ENCODE measurements around the gene OR2V1. TPM values are rescaled to one million over a fixed set of nuclear protein-coding genes. Genes with fewer than 3 reads are reported as not detected.

OR2V1 gene
- total RNA-seq, 4 donors from 2014 or later, result not detected

DNA sequence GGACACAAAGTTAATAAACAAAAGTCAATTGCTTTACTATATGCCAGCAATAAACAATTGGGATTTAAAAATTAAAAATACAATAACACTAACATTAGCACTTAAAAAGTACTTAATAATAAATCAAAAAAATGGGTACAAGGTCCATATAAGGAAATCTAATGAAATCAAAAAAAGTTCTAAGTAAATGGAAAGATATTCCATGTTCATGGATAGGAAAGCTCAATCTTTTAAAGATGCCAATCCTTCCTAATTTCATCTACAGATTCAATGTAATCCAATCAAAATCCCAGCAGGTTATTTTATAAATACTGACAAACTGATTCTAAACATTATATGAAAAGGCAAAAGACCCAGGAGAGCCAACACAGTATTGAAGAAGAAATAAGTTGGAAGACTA, 49.0 kb downstream of the OR2V1 start:
- no peak for DNase-seq
- Histone ChIP-seq H3K4me1 (no peaks in the 10 kb centered on the region), H3K36me3 (no peaks in the 10 kb centered on the region), H3K27ac (no peak overlapping the region), H3K27me3 (no peaks in the 10 kb centered on the region), H3K9me3 (no peaks in the 10 kb centered on the region), H3K4me3 (no peak overlapping the region)
- intact Hi-C loops (cut with DNase I; ENCODE audit: low total_unique reads), result no loop called here
- TF ChIP-seq POLR2A (IDR thresholded peaks at IDR 0.05) (no peak), CTCF (IDR thresholded peaks at IDR 0.05) (no peak)

GRCh38 chr5:181076920-181077319, 54.0 kb downstream of the OR2V1 start:
- H3K4me1 ChIP-seq, result no peaks in the 10 kb centered on the region
- no peaks in the 10 kb centered on the region for H3K36me3 ChIP-seq
- no peaks in the 10 kb centered on the region for H3K9me3 ChIP-seq
- H3K27me3 ChIP-seq, result peaks cover 0 to 4% of the 10 kb centered on the region in 2 donors
- TF ChIP-seq POLR2A (IDR thresholded peaks at IDR 0.05) (no peak), CTCF (IDR thresholded peaks at IDR 0.05) (no peak)
- intact Hi-C loops (cut with DNase I; ENCODE audit: low total_unique reads), result no loop called here
- H3K4me3 ChIP-seq, result no peak overlapping the region
- H3K27ac ChIP-seq, result no peak overlapping the region
- DNase-seq, result no peak

Other genes starting within 250 kb of the OR2V1 start
- 1 to 10 TPM in 1 of 4 donors, not detected in 3; 2.9 TPM for gene BTNL8, start 232.0 kb downstream of the OR2V1 start, total RNA-seq
- not detected for gene BTNL3, start 142.3 kb downstream of the OR2V1 start, total RNA-seq
- gene BTNL9, start 90.9 kb downstream of the OR2V1 start, total RNA-seq, result 10 to 100 TPM in 3 of 4 donors, 1 to 10 TPM in 1; 9.0 to 36.9 (median 18.9) TPM
- not detected for gene OR2V2, start 16.4 kb upstream of the OR2V1 start, total RNA-seq
- gene TRIM7, start 74.0 kb upstream of the OR2V1 start, total RNA-seq, result 1 to 10 TPM; 1.2 to 7.7 (median 1.6) TPM
- gene TRIM41, start 92.1 kb upstream of the OR2V1 start, total RNA-seq, result 10 to 100 TPM in 2 of 4 donors, 1 to 10 TPM in 2; 4.7 to 18.8 (median 12.2) TPM
- 1,000 to 10,000 TPM; 1,656 to 5,035 (median 2,557) TPM for gene RACK1, start 112.7 kb upstream of the OR2V1 start, total RNA-seq
- gene TRIM52, start 130.0 kb upstream of the OR2V1 start, total RNA-seq, result 10 to 100 TPM in 2 of 4 donors, 1 to 10 TPM in 2; 1.2 to 22.1 (median 13.9) TPM
- not detected for gene OR4F3, start 236.1 kb upstream of the OR2V1 start, total RNA-seq

All from uterus (tissue), 4 donors.